ENCODE measurements around the gene CSRNP3. TPM values are rescaled to one million over a fixed set of nuclear protein-coding genes. Genes with fewer than 3 reads are reported as not detected.

CSRNP3 gene
- total and polyA plus RNA-seq, 2 donors = 1.8 to 34.1 TPM

DNA sequence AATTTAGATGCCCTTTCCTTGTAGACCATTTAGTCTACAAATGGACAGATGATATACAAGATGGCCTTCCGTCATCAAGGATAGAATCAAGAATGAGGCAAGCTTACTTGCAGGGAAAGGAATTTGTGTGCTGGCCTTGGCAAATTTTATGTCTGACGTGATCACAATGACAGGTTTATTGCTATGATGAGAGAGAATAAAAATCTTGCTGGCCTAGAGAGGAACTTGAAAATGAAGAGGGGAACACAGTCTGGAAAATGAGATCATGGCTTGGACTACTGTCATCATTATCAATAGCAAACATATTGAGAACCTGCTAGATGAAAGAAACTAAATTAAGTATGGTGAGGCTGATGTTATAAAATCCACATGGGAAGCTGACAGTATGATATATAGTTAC, 66.0 kb downstream of the CSRNP3 start:
- Histone ChIP-seq H3K36me3 (ENCODE audit: insufficient read depth) (no peaks in the 10 kb centered on the region), H3K27ac (ENCODE audit: low read depth) (no peak overlapping the region), H3K4me1 (ENCODE audit: insufficient read depth) (no peaks in the 10 kb centered on the region), H3K4me3 (ENCODE audit: low read depth, low read length) (no peak overlapping the region)
- no peak for DNase-seq (ENCODE audit: extremely low spot score)
- WGBS = 50% methylated on average over 2 of the region's 2 CpGs

DNA sequence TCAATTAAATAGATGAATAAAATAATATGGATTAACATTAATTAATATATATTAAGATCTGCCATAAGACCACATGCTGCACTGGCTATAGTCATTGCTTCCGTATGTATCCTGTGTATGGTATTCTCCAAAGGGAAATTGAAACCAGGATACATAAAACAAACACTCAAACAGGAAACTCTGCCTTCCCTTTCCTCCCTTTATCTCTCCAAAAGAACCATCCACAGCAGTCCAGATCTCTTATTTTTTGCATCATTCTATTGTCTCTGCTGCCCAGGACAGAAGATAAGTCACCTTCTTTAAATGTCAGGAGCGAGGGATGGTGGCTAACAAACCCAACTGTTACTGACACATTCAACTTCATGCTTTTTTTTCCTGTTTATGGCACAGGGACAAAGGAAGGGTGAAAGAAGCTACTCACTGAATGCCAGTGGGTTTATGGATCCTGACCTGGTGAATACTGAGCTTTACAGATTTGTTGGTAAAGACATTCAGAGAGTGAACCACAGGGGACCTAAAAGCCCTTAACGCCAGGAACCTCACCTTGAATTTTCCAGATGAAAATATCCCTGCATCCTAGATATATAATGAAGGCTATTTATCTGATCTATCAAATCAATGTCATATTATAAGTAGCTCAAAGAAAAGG, 67.5 kb downstream of the CSRNP3 start:
- Histone ChIP-seq H3K27ac (ENCODE audit: low read depth) (no peak overlapping the region), H3K36me3 (ENCODE audit: insufficient read depth) (no peaks in the 10 kb centered on the region), H3K4me1 (ENCODE audit: insufficient read depth) (no peaks in the 10 kb centered on the region), H3K4me3 (ENCODE audit: low read depth, low read length) (no peak overlapping the region)
- WGBS = 57% methylated on average over 3 of the region's 3 CpGs
- DNase-seq (ENCODE audit: extremely low spot score) = no peak

DNA sequence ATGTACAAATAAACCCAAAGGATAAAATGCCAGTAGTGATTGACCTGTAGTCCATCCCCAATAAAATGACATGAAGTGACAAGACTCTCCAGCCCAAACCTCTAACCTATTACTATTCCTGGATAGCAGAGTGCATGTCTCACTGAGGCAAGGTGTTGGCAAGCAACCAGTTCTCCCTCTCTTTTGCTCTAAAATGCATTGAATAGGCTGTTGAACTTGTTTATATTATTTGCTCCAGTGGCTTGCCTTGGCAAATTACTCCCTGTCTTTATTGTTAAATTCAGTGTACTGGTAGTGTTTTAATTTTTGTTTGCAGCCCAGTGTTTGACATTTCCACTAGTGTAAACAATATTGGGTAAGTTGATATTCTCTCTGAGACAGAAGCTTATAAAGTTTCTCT, 70.5 kb downstream of the CSRNP3 start:
- H3K27ac ChIP-seq (ENCODE audit: low read depth) = no peak overlapping the region
- H3K4me3 ChIP-seq (ENCODE audit: low read depth, low read length) = no peak overlapping the region
- no peaks in the 10 kb centered on the region for H3K4me1 ChIP-seq (ENCODE audit: insufficient read depth)
- no peak for DNase-seq (ENCODE audit: extremely low spot score)
- no peaks in the 10 kb centered on the region for H3K36me3 ChIP-seq (ENCODE audit: insufficient read depth)

DNA sequence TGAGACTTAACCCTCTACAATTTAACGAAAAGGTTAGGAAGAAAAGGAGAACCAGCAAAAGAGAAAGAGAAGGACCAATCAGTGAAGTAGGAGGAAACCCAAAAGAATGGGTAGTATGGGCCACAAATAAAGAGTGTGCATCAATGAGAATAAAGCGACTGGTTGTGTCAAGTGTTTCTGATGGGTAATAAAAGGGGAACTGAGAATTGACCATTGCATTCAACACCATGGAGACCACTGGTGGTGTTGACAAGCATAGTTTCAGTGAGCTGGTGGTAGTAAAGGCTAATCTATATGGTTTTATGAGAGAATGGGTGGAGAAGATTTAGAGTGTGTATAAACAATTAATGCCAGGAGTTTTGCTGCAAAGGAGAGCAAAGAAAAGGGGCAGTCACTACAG, 75.4 kb downstream of the CSRNP3 start:
- Histone ChIP-seq H3K4me3 (ENCODE audit: low read depth, low read length) (no peak overlapping the region), H3K27ac (ENCODE audit: low read depth) (no peak overlapping the region), H3K36me3 (ENCODE audit: insufficient read depth) (no peaks in the 10 kb centered on the region), H3K4me1 (ENCODE audit: insufficient read depth) (no peaks in the 10 kb centered on the region)
- WGBS = 96% methylated on average over 2 of the region's 2 CpGs
- no peak for DNase-seq (ENCODE audit: extremely low spot score)

DNA sequence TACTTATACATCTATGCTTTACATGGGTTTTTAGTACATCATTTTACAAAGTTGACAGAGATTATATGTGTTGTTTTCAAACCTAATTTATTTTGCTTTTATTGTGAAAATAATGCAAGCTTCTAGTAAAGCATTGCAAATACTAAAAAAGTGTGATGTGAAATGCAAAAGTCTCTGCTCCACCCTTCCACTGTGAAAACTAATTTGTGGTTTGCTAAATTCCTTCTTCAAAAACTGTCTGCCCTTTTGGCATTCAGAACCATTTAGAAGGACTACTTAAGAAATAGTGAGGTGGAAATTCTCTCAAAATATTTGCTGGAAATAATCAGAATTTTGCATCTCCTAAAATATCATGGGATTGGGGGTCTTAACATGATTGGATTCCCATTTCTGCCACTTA, 78.4 kb downstream of the CSRNP3 start:
- no peaks in the 10 kb centered on the region for H3K36me3 ChIP-seq (ENCODE audit: insufficient read depth)
- no peaks in the 10 kb centered on the region for H3K4me1 ChIP-seq (ENCODE audit: insufficient read depth)
- no peak overlapping the region for H3K27ac ChIP-seq (ENCODE audit: low read depth)
- no peak for DNase-seq (ENCODE audit: extremely low spot score)
- H3K4me3 ChIP-seq (ENCODE audit: low read depth, low read length) = no peak overlapping the region

DNA sequence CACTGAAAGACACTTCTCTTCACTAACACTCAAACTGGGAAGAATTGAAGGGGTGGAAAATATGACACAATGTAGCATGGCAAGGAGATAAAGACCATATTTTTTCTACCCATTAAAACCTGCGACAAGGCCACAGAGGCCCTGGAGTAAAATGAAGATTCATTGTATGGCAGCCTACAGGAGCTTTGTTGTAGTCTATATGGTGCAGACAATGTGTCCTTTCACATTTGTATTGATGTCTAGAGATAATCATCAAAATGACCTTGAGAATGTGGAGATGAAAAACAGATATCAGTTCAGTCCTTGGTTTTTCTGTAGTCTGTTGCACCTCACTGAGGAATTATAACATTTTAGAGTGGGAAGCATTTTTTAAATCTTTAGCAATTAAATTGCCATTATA, 80.1 kb downstream of the CSRNP3 start:
- H3K36me3 ChIP-seq (ENCODE audit: insufficient read depth) = no peaks in the 10 kb centered on the region
- H3K27ac ChIP-seq (ENCODE audit: low read depth) = no peak overlapping the region
- 80% methylated on average over 1 of the region's 1 CpG for WGBS
- no peak overlapping the region for H3K4me3 ChIP-seq (ENCODE audit: low read depth, low read length)
- H3K4me1 ChIP-seq (ENCODE audit: insufficient read depth) = no peaks in the 10 kb centered on the region
- DNase-seq (ENCODE audit: extremely low spot score) = no peak

DNA sequence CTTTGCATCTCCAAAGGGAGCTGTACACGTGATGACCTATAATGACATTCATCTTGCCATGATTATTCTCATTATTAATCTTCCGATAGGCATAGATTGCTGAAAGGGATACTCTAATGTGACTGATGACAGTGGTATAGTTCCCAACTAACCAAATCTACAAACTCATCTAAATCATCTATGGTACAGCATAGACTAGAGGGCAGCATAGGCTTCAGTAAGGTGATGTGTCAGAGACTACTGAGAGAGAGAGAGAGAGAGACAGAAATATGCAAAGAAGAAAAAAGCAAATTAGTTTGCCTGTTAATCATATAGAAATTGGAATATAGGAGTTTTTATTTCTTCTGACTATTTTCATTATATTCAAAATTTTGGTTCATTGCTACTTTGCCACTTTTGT, 89.3 kb downstream of the CSRNP3 start:
- no peak overlapping the region for H3K27ac ChIP-seq (ENCODE audit: low read depth)
- H3K4me1 ChIP-seq (ENCODE audit: insufficient read depth) = no peaks in the 10 kb centered on the region
- no peaks in the 10 kb centered on the region for H3K36me3 ChIP-seq (ENCODE audit: insufficient read depth)
- no peak overlapping the region for H3K4me3 ChIP-seq (ENCODE audit: low read depth, low read length)
- DNase-seq (ENCODE audit: extremely low spot score) = no peak
- WGBS = 90% methylated on average over 2 of the region's 2 CpGs

DNA sequence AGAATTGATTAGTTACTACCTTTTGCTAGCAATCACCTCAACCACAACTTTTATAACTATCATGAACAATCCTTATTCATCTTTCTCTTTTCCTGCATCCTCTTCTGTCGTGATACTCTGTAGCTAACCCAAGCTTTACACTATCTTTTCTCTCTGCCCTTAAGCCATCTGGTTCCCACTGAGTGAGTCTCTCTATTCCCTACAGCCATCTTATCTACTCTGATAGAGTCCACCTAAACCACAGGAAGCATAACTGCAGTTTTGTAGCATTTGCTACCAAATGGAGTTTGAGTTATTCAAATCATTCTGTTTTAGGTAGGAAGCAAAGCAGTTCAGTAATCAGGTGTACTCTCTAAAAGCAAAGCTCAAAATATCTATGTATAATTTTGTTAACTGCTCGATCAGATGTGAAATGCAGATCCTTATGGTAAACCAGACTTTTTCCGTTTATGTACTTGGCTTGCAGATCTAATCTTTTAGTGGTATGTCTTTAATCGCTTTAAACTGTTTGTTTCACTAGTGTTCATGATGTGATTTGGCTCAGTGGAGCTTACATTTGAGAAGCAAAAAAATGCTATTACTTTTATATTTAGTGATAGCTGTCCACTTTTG, 91.0 kb downstream of the CSRNP3 start:
- WGBS = 85% methylated on average over 4 of the region's 4 CpGs
- no peaks in the 10 kb centered on the region for H3K36me3 ChIP-seq (ENCODE audit: insufficient read depth)
- no peak for DNase-seq (ENCODE audit: extremely low spot score)
- no peak overlapping the region for H3K4me3 ChIP-seq (ENCODE audit: low read depth, low read length)
- H3K27ac ChIP-seq (ENCODE audit: low read depth) = no peak overlapping the region
- no peaks in the 10 kb centered on the region for H3K4me1 ChIP-seq (ENCODE audit: insufficient read depth)

DNA sequence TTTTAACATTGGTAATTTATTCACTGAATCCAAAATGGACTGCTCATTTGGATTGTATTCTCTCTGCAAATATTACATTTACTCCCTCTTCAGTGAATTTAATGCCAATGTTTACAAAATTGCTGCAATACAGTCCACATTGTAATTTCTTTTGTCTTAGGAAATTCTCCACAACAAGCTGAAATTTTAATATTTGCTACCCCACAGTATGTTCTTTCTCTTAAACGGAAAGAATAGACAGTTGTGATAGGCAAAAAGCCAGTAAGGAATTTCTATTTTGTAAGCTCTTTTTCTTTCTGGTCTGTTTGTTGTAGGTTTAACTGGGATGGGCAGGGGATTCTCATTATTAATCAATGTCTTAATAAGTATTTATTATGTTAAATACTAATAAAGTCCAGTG, 92.0 kb downstream of the CSRNP3 start:
- H3K4me1 ChIP-seq (ENCODE audit: insufficient read depth) = no peaks in the 10 kb centered on the region
- no peak overlapping the region for H3K27ac ChIP-seq (ENCODE audit: low read depth)
- no peak overlapping the region for H3K4me3 ChIP-seq (ENCODE audit: low read depth, low read length)
- DNase-seq (ENCODE audit: extremely low spot score) = no peak
- WGBS = 59% methylated on average over 1 of the region's 1 CpG
- H3K36me3 ChIP-seq (ENCODE audit: insufficient read depth) = no peaks in the 10 kb centered on the region

DNA sequence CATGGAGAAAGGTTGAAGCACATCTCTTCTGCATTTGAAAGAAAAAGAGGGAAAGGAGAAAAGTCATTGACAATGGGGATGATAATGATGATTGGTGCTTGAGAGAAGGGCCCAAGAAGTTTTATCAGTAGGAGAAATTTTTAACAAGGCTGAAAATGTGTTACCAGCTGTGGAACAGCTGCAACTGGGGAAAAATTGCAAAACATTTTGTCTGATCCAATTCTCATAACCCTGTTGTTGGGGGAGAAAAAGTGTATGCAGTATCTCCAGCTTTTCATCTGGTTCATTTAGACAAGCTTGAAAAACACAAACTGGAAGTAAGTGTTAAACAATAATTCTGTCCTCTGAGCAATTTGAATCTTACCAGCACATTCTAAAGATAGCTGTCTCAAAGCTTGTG, 92.7 kb downstream of the CSRNP3 start:
- Histone ChIP-seq H3K36me3 (ENCODE audit: insufficient read depth) (no peaks in the 10 kb centered on the region), H3K4me3 (ENCODE audit: low read depth, low read length) (no peak overlapping the region), H3K27ac (ENCODE audit: low read depth) (no peak overlapping the region), H3K4me1 (ENCODE audit: insufficient read depth) (no peaks in the 10 kb centered on the region)
- DNase-seq (ENCODE audit: extremely low spot score) = no peak

DNA sequence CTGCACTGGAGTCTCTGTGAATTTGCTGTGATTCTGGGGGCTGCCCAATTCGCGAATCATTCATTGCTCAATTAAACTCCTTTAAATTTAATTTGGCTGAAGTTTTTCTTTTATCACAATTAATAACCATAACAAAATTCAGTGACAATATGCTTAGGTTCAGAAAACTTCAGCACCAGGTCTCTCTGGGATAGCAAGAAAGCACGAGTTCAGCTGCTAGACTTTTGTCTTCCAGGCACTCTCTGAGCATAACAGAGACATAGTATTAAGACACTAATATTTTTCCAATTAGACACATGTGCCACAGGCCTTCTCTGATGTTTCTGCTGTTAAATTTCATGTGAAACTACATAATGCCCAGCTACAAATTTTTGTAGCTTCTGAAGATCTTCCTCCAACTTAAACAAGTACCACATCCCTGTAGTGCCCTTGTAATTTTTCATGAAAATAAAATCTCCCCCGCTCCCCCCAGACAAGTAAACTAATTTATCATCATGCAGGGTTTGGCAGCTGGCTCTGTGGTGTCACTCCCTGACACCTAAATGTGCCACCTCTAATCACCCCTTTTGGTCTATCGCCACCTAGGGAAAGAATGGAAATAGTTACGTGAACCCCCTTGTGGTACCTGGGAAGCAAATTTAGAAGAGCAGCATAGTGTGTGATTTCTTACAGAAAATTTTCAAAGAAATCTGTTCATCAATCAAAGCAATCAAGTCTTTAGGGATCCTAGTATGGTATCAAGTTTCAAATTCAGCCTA, 94.1 kb downstream of the CSRNP3 start:
- Histone ChIP-seq H3K27ac (ENCODE audit: low read depth) (no peak overlapping the region), H3K4me1 (ENCODE audit: insufficient read depth) (no peaks in the 10 kb centered on the region), H3K4me3 (ENCODE audit: low read depth, low read length) (no peak overlapping the region), H3K36me3 (ENCODE audit: insufficient read depth) (no peaks in the 10 kb centered on the region)
- 95% methylated on average over 6 of the region's 6 CpGs for WGBS
- DNase-seq (ENCODE audit: extremely low spot score) = no peak

DNA sequence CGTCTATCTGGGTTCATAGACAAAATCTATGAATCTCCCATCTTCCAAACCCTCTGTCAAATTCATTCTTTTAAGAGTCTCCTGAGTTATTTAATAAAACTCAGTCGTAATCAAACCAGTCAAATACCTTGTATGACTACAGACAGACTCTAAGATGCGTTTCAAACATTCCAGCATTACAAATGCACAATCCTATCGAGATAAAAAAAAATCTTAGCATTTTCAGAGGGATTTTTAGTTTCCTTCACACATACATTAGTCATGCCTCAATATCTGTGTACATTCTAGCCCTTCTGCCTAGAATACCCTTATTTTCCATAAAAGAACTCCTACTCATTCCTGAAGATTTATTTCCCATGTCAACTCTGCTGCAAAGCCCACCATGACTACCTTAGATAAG, 96.5 kb downstream of the CSRNP3 start:
- Histone ChIP-seq H3K4me3 (ENCODE audit: low read depth, low read length) (no peak overlapping the region), H3K36me3 (ENCODE audit: insufficient read depth) (no peaks in the 10 kb centered on the region), H3K27ac (ENCODE audit: low read depth) (no peak overlapping the region), H3K4me1 (ENCODE audit: insufficient read depth) (no peaks in the 10 kb centered on the region)
- no peak for DNase-seq (ENCODE audit: extremely low spot score)
- WGBS = 86% methylated on average over 4 of the region's 4 CpGs

DNA sequence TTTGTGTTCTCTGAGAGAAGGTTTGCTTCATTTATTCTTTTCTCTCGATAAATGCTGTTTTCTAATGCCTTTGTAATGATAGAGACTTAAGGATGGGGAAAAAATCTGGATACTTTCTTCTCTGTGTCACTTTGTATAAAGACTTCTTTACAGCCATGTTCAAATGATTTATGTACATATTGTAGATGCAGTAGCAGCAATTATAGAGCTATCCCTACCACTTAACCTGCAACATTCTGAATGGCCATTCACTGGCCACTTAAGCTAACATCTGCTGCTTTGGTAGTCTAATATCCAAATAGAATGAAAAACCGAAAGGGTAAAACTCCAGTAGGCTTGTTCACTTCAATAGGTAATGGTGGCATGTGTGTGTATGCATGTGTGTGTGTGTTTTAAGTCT, 97.8 kb downstream of the CSRNP3 start:
- no peaks in the 10 kb centered on the region for H3K36me3 ChIP-seq (ENCODE audit: insufficient read depth)
- 95% methylated on average over 2 of the region's 2 CpGs for WGBS
- no peak overlapping the region for H3K4me3 ChIP-seq (ENCODE audit: low read depth, low read length)
- H3K27ac ChIP-seq (ENCODE audit: low read depth) = no peak overlapping the region
- no peak for DNase-seq (ENCODE audit: extremely low spot score)
- no peaks in the 10 kb centered on the region for H3K4me1 ChIP-seq (ENCODE audit: insufficient read depth)

DNA sequence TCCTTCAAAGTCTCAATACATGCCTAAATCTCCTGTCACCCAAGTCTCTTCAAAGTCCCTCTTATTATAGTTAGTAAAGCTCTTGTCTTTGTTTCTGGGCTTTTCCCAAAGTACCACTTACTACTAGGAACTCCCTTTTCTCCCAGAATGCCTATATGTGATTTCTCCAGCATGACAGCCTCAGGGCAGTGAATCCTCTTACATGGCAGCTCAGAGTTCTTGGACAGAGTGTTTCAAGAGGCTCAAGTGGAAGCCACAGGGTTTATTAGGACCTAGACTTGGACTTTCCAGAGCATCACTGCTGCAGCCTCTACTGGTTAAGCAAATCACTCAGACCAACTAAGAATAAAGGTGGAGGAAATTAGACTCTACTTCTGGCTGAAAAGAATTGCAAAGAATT, 98.9 kb downstream of the CSRNP3 start:
- Histone ChIP-seq H3K36me3 (ENCODE audit: insufficient read depth) (no peaks in the 10 kb centered on the region), H3K27ac (ENCODE audit: low read depth) (no peak overlapping the region), H3K4me3 (ENCODE audit: low read depth, low read length) (no peak overlapping the region), H3K4me1 (ENCODE audit: insufficient read depth) (no peaks in the 10 kb centered on the region)
- no peak for DNase-seq (ENCODE audit: extremely low spot score)
